HCT116 (cell line): Measurements from ENCODE around the gene NETO1. TPM values are rescaled to one million over a fixed set of nuclear protein-coding genes. Genes with fewer than 3 reads are reported as not detected.

Experiments
- ATAC-seq: fragments of 200-7000 bp; cut with Tn5 transposase; 2 replicates; pipeline ENCODE4 v1.9.1; 2020; ENCODE audit warnings: mild to moderate bottlenecking, moderate library complexity
- BruUV-seq: library from RNA; stranded (reverse); fragments of 400-500 nt; replicated peaks from 2 replicates; lab custom pipeline; 2021; lab: Mats Ljungman, UMichigan
- CTCF ChIA-PET: fragments of 300-600 bp; sonication (Branson Sonifier 250); formaldehyde crosslinking; loops from one replicate; lab custom pipeline; 2021; ENCODE audit warnings: antibody characterized with exemption; lab: Charles Lee
- POLR2A ChIA-PET: fragments of 300-600, 350-600 bp; sonication (Branson Sonifier 250); formaldehyde crosslinking; loops from one replicate; lab custom pipeline; 2021; ENCODE audit warnings: antibody characterized with exemption; lab: Charles Lee
- RAD21 ChIA-PET, 2 experiments: fragments of 300-600 bp; sonication (Branson Sonifier 250); formaldehyde crosslinking; loops; one replicate each; lab custom pipeline; 2023; ENCODE audit warnings: low total read pairs in 2 of 2; ENCODE audit not compliant: uncharacterized antibody in 2 of 2, unreplicated experiment in 2 of 2, low non-redundant PET in 1 of 2; lab: Charles Lee
- DNase-seq: peaks from one replicate; pipeline ENCODE4 v3.0.0-alpha.2; 2010; ENCODE audit warnings: low read depth, low spot score
- H2AFZ ChIP-seq: fragments of 200-600 bp; shearing (Covaris generic), sonication (generic); 2 replicates; pipeline ENCODE4 v1.6.1; 2017; ENCODE audit warnings: low read depth, mixed run types, mixed read lengths, antibody characterized with exemption, low read length; ENCODE audit not compliant: poor library complexity, severe bottlenecking
- H3K27ac ChIP-seq: 2 replicates; pipeline ENCODE4 v1.5.1; 2012; ENCODE audit warnings: low read depth, low read length
- H3K27me3 ChIP-seq: fragments of 200-600 bp; sonication (generic); 2 replicates; pipeline ENCODE4 v1.6.1; 2016; ENCODE audit warnings: mixed run types, low read length, mixed read lengths; ENCODE audit not compliant: insufficient read depth
- H3K36me3 ChIP-seq, 2 experiments: fragments of 200-500 bp in 1 of 2; fragments of 200-600 bp in 1 of 2; sonication (Bioruptor generic) in 1 of 2; sonication (generic) in 1 of 2; 2 replicates each; pipeline versions ENCODE4 v1.5.1 to v1.6.1; 2014 to 2016; ENCODE audit warnings: low read length in 2 of 2, inconsistent platforms in 1 of 2, mixed read lengths in 1 of 2, mixed run types in 1 of 2; ENCODE audit not compliant: insufficient read depth in 2 of 2, control insufficient read depth in 1 of 2
- H3K4me1 ChIP-seq, 2 experiments: fragments of 200-600 bp in 1 of 2; sonication (generic) in 1 of 2; 2 replicates each; pipeline versions ENCODE4 v1.5.1 to v1.6.1; 2012 to 2017; ENCODE audit warnings: low read length in 2 of 2, inconsistent platforms in 1 of 2, mild to moderate bottlenecking in 1 of 2, mixed read lengths in 1 of 2, mixed run types in 1 of 2, moderate library complexity in 1 of 2; ENCODE audit not compliant: insufficient read depth in 2 of 2, control insufficient read depth in 1 of 2
- H3K4me2 ChIP-seq: fragments of 200-600 bp; sonication (generic); 2 replicates; pipeline ENCODE4 v1.6.1; 2017; ENCODE audit warnings: mixed run types, low read length, mixed read lengths
- H3K4me3 ChIP-seq, 2 experiments: fragments of 200-600 bp in 1 of 2; sonication (generic) in 1 of 2; replicated peaks in 1 of 2; 2 replicates each; pipeline ENCODE4 v1.5.1; 2011 to 2016; ENCODE audit warnings: low read length in 2 of 2, control low read depth in 1 of 2, low read depth in 1 of 2, mild to moderate bottlenecking in 1 of 2, mixed read lengths in 1 of 2, mixed run types in 1 of 2
- H3K79me2 ChIP-seq: fragments of 200-600 bp; sonication (generic); 2 replicates; pipeline ENCODE4 v1.6.1; 2017; ENCODE audit warnings: mild to moderate bottlenecking, mixed run types, low read length, moderate library complexity, mixed read lengths; ENCODE audit not compliant: insufficient read depth
- H3K9ac ChIP-seq: fragments of 200-600 bp; sonication (generic); 2 replicates; pipeline ENCODE4 v1.6.1; 2016; ENCODE audit warnings: low read length, mixed read lengths
- H3K9me2 ChIP-seq: fragments of 200-600 bp; sonication (generic), shearing (Covaris generic); 2 replicates; pipeline ENCODE4 v1.6.1; 2017; ENCODE audit warnings: mixed run types, mild to moderate bottlenecking, moderate library complexity; ENCODE audit not compliant: insufficient read depth
- H3K9me3 ChIP-seq, 2 experiments: fragments of 200-500 bp in 1 of 2; fragments of 200-600 bp in 1 of 2; sonication (Bioruptor generic) in 1 of 2; sonication (generic) in 1 of 2; 2 replicates each; pipeline ENCODE4 v1.6.1; 2014 to 2017; ENCODE audit warnings: low read length in 2 of 2, mixed read lengths in 2 of 2, inconsistent platforms in 1 of 2, low read depth in 1 of 2, mild to moderate bottlenecking in 1 of 2, mixed run types in 1 of 2, moderate library complexity in 1 of 2; ENCODE audit not compliant: control insufficient read depth in 1 of 2, insufficient read depth in 1 of 2
- H4K20me1 ChIP-seq: fragments of 200-600 bp; sonication (generic), shearing (Covaris generic); 2 replicates; pipeline ENCODE4 v1.6.1; 2017; ENCODE audit warnings: mixed run types, mild to moderate bottlenecking, moderate library complexity; ENCODE audit not compliant: insufficient read depth
- CBX3 ChIP-seq: IDR thresholded peaks from 2 replicates; pipeline ENCODE4 v1.6.1; 2012; ENCODE audit warnings: low read depth
- EGR1 ChIP-seq: IDR thresholded peaks from 2 replicates; pipeline ENCODE4 v1.6.1; 2012; ENCODE audit warnings: low read depth
- EZH2 ChIP-seq: fragments of 200-600 bp; sonication (generic); IDR thresholded peaks from 2 replicates; pipeline ENCODE4 v1.6.1; 2017; ENCODE audit warnings: antibody characterized with exemption, mixed run types
- EZH2phosphoT487 ChIP-seq: fragments of 200-600 bp; IDR thresholded peaks from 2 replicates; pipeline ENCODE4 v1.6.1; 2018; ENCODE audit warnings: antibody characterized with exemption, borderline replicate concordance
- POLR2AphosphoS5 ChIP-seq: IDR thresholded peaks from 2 replicates; pipeline ENCODE4 v1.6.1; 2011; ENCODE audit warnings: mild to moderate bottlenecking, low read depth, low read length, moderate library complexity
- RAD21 ChIP-seq: IDR thresholded peaks from 2 replicates; pipeline ENCODE4 v1.6.1; 2012; ENCODE audit warnings: low read depth, mild to moderate bottlenecking
- ZNF274 ChIP-seq: fragments of 200-500 bp; sonication (Bioruptor generic); IDR thresholded peaks from 2 replicates; pipeline ENCODE4 v1.6.1; 2014; ENCODE audit warnings: mild to moderate bottlenecking, low read depth, low read length, inconsistent platforms
- intact Hi-C: fragments of 100-400 bp; cut with micrococcal nuclease; formaldehyde crosslinking; loops from 2 replicates; pipeline ENCODE4 v1.10.0; 2022
- total RNA-seq: library from RNA; stranded (reverse); gene quantifications from one replicate; pipeline ENCODE4 v1.2.1, GENCODE V29; 2021; ENCODE audit not compliant: unreplicated experiment
- TF ChIP-seq, protein P1 (sequence below): IDR thresholded peaks from 2 replicates; pipeline ENCODE4 v1.6.1; 2012
- TF ChIP-seq, protein P2 (sequence below), 3 experiments: fragments of 200-600 bp in 1 of 3; sonication (generic) in 1 of 3; IDR thresholded peaks in 2 of 3; conservative IDR thresholded peaks in 1 of 3; 2 replicates each; pipeline ENCODE4 v1.5.1; 2012 to 2017; ENCODE audit warnings: low read depth in 2 of 3, low read length in 2 of 3, antibody characterized with exemption in 1 of 3, borderline replicate concordance in 1 of 3, control low read depth in 1 of 3, mild to moderate bottlenecking in 1 of 3, mixed read lengths in 1 of 3, mixed run types in 1 of 3, moderate library complexity in 1 of 3; ENCODE audit not compliant: insufficient read depth in 1 of 3

NETO1 gene
- total RNA-seq, 1 experiment from 2014 or later: not detected

DNA sequence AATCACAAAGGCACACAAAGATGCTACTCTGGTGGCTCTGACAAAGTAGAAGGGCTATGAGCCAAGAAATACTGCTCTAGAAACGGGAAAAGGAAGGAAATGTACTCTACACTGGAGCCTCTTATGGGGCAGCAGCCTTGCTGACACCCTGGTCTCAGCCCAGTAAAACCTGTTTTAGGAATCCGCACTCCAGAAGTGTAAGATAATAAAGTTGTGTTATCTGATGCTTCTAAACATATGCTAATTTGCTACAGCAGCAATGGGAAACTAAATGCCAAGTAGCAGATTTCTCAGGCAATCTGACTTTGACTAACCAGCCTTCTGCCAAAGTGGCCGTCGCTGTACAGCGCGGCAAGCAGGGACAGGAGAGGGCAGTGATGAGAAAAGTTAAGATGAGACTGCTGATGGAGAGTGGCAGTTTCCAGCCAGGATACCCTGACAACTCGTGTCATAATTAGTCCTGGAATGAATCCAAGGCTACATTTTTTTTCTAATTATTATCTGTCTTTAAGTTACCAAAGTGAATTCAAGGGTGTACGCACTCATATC lies 99.0 kb downstream of the NETO1 start:
- DNase-seq: no peak
- Histone ChIP-seq H3K9ac (no peak overlapping the region), H3K9me2 (no peaks in the 10 kb centered on the region), H3K4me1 (no peaks in the 10 kb centered on the region), H3K27me3 (no peaks in the 10 kb centered on the region), H2AFZ (no peak overlapping the region), H3K36me3 (no peaks in the 10 kb centered on the region), H3K27ac (no peak overlapping the region), H3K79me2 (no peaks in the 10 kb centered on the region), H3K4me2 (no peak overlapping the region), H4K20me1 (no peaks in the 10 kb centered on the region), H3K9me3 (peaks cover 0 to 16% of the 10 kb centered on the region in 2 experiments; a peak in 2 of 4 replicates), H3K4me3 (no peak overlapping the region)
- CTCF ChIA-PET: no interaction called here
- no peak for ATAC-seq
- BruUV-seq: no TSS peak
- RAD21 ChIA-PET: no interaction called here
- TF ChIP-seq RAD21 (no peak), EZH2phosphoT487 (no peak), CBX3 (no peak), POLR2AphosphoS5 (no peak), EZH2 (no peak)
- TF ChIP-seq, protein P1, sequence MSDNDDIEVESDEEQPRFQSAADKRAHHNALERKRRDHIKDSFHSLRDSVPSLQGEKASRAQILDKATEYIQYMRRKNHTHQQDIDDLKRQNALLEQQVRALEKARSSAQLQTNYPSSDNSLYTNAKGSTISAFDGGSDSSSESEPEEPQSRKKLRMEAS: no peak
- intact Hi-C loops: no loop called here
- POLR2A ChIA-PET: no interaction called here

DNA sequence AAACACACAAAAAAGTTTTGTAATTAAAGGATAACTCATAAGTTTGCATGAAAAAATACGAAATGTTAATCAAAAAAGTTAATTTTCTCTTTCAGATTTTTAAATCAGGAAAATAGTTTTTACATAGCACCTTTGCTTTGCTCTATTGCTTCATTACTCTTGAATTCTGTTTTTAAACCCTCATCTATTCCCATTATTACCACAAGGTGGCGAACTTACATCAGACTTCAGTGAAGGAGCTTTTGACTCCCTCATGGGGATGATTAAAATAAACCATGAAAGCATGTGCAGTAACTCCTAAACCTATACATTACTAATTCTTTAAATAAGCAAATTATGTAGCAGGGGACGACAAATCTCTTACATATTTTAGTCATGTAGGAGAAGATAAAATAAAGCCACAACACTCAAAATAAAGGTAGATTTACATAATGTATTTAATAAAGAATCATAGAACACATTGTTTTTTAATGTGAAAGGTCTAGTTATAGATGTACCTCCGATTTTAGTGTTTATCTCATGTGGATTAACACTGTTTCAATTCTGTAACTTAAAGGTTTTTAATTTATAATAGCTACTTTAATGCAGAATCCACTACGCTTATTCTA lies 105.2 kb downstream of the NETO1 start:
- ChIA-PET POLR2A (no interaction called here), RAD21 (no interaction called here), CTCF (interaction anchor here (1.0 to 1.4 kb wide), 2 partner anchors 1080 to 1580 kb away, joined by 3 to 4 read pairs; no protein-coding TSS in a partner anchor)
- TF ChIP-seq ZNF274 (no peak), RAD21 (peak; percentile 50; the same call in 1 of the 2 replicates), EGR1 (no peak)
- TF ChIP-seq, protein P2, sequence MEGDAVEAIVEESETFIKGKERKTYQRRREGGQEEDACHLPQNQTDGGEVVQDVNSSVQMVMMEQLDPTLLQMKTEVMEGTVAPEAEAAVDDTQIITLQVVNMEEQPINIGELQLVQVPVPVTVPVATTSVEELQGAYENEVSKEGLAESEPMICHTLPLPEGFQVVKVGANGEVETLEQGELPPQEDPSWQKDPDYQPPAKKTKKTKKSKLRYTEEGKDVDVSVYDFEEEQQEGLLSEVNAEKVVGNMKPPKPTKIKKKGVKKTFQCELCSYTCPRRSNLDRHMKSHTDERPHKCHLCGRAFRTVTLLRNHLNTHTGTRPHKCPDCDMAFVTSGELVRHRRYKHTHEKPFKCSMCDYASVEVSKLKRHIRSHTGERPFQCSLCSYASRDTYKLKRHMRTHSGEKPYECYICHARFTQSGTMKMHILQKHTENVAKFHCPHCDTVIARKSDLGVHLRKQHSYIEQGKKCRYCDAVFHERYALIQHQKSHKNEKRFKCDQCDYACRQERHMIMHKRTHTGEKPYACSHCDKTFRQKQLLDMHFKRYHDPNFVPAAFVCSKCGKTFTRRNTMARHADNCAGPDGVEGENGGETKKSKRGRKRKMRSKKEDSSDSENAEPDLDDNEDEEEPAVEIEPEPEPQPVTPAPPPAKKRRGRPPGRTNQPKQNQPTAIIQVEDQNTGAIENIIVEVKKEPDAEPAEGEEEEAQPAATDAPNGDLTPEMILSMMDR (IDR thresholded peaks at IDR 0.05 in 2 of 3, conservative IDR thresholded peaks at IDR 0.05 in 1 of 3; ENCODE audit: borderline replicate concordance in 1 of 3, insufficient read depth in 1 of 3, low read depth in 2 of 3, low read length in 2 of 3): peak; percentile 30 to 73 (median 41); a peak in 5 of 6 replicates
- Histone ChIP-seq H3K4me2 (no peak overlapping the region), H3K79me2 (no peaks in the 10 kb centered on the region), H3K27ac (no peak overlapping the region), H3K4me3 (no peak overlapping the region), H3K9me3 (peaks cover 0 to 12% of the 10 kb centered on the region in 2 experiments; a peak in 2 of 4 replicates), H2AFZ (no peak overlapping the region), H3K4me1 (no peaks in the 10 kb centered on the region), H3K9me2 (no peaks in the 10 kb centered on the region), H4K20me1 (no peaks in the 10 kb centered on the region), H3K27me3 (no peaks in the 10 kb centered on the region), H3K9ac (no peak overlapping the region), H3K36me3 (no peaks in the 10 kb centered on the region)
- DNase-seq: peak; percentile 6
- intact Hi-C loops: loop anchor here (2.0 to 5.0 kb wide), 4 partner anchors 1080 to 1580 kb away; no protein-coding TSS in a partner anchor
- no TSS peak for BruUV-seq
- no peak for ATAC-seq
